HG03159 (cell line): ENCODE data around the gene PTGIS.

ENCODE experiments used
- ATAC-seq: cut with Tn5 transposase; IDR thresholded peaks from one replicate; pipeline ENCODE4 v1.9.1; 2021; ENCODE audit warnings: mild to moderate bottlenecking, moderate library complexity; ENCODE audit not compliant: unreplicated experiment

PTGIS gene

GRCh38 chr20:49532285-49532946 lies 35.5 kb downstream of the PTGIS start:
- ATAC-seq = no peak

- ATAC-seq = no peak
These were observed 38.5 kb downstream of the PTGIS start for GRCh38 chr20:49529470-49529869.

DNA sequence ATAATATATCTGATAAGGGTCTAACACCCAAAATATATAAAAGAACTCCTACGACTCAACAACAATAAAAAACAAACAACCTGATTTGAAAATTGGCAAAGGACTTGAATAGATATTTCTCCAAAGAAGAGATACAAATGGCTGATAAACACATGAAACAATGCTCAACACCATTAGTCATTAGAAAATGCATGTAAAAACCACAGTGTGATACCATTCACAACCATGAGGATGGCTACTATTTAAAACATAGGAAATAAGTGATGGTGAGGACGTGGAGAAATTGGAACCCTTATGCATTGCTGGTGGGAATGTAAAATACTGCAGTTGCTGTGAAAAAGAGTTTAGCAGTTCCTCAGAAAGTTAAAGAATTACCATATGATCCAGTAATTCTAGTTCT lies 41.4 kb downstream of the PTGIS start:
- ATAC-seq = no peak

DNA sequence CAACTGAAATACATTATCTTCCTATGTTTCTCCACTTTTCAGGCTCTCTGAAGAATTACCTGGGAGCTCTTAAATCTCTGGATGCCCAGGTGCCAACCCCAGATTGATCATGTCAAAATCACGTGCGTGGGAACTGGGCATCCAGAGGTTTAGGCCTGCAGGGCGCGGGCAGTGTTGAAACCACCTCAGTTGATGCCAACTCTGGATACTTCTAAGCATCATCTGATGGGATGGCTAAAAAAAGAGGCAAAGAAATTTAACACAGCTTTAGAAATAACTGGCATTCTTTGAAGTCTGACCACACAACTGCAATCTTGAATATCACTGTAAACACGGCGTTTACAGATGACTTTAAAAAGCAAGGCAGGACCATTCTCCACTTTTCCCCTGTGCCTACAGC lies 41.9 kb downstream of the PTGIS start:
- no peak for ATAC-seq

- no peak for ATAC-seq
These were observed 44.1 kb downstream of the PTGIS start for GRCh38 chr20:49523767-49524360.

DNA sequence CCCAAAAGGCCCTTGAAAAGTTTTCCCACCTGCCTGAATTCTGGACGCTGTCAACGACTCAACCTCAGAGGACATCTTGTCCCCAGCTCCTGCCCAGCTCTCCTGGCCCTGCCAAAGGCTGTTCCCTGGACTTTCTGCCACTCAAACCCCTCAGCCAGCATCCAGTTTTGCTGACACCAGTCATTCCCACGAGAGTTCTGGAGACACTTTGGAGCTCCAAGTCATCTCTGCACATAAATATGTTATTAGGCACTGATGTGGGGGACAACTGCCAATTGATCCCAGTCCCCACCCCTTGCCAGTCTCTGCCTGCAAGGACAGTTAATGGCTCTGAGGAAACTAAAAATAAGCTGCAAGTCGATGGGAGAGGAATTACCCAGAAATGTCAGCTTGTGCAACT lies 46.6 kb downstream of the PTGIS start:
- ATAC-seq = no peak

- no peak for ATAC-seq
These were observed 48.1 kb downstream of the PTGIS start for GRCh38 chr20:49519777-49520359.

GRCh38 chr20:49519212-49519712 lies 48.7 kb downstream of the PTGIS start:
- ATAC-seq = no peak

DNA sequence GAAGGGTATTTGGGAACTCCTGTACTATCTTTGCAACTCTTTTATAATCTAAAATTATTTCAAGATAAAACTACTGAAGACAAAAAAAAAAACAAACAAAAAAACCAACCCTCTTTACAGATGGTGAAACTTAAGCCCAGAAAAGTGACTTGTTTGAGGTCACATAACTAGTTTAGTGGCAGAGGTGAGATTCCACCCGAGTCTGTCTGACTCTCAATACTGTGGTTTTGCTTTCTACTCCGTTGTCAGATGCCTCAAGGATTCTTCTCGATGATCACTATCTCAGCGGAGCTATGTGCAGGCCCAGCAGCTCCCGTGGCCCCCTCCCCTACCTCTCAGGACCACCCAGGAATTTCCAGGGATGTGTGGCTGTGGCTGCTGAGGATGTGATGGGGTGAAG lies 49.4 kb downstream of the PTGIS start:
- no peak for ATAC-seq

GRCh38 chr20:49517805-49518100 lies 50.2 kb downstream of the PTGIS start:
- no peak for ATAC-seq

- no peak for ATAC-seq
These were observed 50.8 kb downstream of the PTGIS start for GRCh38 chr20:49516916-49517804.

DNA sequence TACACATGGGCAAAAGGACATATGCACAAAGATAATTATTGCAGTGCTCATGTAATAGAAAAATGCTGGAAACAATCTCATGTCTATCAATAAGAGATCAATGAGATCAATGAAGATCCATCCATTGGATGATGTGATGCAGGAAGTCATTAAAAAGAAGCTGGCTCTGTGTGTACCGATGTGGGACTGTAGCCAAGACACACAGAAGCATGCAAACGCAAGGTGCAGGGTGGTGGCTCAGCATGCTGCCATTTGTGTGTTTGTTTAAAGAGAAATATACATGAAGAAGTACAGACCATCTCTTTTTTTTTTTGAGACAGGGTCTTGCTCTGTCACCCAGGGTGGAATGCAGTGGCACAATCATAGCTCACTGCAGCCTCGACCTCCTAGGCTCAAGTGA lies 52.4 kb downstream of the PTGIS start:
- no peak for ATAC-seq

- no peak for ATAC-seq
These were observed 54.4 kb downstream of the PTGIS start for GRCh38 chr20:49513517-49513916.

DNA sequence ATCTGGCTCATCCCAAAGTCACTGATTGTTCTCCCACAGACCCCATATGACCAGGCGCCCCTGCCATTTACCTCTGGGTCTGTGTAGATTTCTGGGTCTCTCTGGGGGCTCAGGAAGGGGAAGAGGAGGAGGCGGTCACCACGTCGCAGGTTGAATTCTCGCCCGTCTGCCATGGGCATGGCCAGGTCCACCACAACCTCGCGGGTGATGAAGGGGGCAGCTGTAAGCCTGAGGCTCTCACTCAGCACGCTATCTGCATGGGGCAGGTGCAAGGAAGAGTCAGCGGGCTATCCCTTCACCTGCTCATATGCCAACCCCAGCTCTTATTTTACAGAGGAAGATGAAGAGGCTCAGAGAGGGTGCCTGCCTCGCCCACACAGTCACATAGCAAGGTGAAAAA lies 54.9 kb downstream of the PTGIS start:
- ATAC-seq = no peak

DNA sequence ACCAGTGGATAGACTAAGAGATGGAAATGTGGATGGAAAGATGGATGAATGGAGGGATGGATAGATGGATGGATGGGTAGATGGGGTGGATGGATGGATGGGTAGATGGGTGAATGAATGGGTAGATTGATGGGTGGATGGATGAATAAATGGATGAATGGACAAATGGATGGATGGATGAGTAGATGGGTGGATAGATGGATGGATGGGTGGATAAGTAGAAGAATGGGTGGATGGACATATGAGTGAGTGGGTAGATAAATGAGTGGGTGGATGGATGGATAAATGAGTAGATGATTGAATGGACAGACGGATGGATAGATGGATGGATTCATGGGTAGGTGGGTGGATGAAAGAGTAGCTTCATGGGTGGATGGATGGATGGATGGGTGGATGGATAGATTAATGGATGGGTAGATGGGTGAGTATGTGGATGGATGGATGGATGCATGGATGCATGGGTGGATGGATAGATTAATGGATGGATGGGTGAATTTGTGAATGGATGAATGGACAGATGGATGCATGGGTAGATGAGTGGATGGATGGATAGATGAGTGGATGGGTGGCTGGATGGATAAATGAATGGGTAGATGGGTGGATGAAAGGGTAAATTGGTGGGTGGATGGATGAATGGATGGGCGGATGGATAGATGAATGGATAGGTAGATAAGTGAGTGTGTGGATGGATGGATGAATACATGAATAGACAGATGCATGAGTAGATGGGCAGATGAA lies 56.0 kb downstream of the PTGIS start:
- ATAC-seq = no peak

GRCh38 chr20:49510562-49511122 lies 57.3 kb downstream of the PTGIS start:
- no peak for ATAC-seq

DNA sequence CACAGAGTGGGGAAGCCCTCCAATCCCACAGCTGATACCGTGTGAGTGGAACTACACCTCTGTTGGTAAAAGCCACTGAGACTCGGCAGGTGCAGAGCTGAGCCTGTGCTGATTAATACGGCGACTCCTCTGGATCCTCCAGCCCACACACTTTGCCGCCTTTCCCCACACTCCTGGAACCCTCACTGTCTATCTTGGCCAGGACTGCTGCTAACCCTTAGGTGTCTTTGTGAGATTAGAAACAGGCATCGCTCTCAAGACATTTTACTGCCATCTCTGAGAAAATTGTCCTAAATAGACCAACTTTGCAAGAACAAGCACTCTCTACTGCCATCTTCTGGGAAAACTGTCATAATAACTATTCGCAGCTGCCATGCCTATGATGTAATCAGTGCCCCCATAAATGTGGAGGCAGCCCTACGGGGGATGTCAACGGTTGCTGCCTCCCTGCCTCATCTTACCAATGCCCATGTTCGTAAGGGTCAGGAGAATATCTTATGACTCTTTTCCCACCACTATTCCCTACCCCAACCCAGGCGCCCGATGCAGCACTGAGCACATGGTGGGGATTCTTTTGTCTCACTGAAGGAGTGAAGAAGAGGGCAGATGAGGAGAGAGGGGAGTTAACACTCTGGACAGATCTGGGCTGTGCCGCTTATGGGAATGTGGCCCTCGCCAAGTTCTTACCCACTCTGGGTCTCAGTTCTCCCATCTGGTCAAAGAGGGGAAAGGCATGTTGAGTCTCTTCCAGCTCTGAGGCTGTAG lies 59.3 kb downstream of the PTGIS start:
- ATAC-seq = no peak

DNA sequence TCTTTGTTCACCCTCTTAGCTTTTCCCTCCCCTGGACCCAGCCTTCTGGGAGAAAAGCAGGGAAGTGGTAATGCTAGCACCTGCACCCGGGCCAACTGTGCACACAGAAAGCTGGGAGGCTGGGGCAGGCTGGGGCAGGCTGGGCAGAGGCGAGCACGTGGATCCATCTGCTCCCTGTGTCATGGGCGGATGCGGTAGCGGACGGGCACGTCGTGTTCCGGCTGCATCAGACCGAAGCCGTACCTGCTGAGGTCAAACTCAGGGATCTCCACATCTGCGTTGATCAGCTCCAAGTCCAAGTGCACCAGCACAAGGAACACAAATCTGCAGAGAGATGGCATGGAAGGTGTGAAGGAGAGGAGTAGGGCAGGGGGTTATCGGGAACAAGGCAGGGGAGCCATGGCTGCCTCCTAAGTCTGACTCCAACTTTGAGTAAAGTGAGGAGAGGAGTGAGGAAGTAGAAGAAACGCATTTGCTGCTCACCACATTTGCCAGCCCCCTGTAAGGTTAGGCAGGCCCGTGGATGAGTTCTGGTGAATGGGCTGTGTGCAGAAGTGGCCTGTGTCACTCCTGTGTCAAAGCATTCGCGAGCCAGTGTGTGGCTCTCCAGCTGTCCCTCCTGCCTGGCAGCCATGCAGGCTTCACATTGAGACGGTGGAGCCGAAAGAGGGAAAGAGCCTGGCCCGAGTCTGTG lies 60.0 kb downstream of the PTGIS start:
- ATAC-seq = no peak

DNA sequence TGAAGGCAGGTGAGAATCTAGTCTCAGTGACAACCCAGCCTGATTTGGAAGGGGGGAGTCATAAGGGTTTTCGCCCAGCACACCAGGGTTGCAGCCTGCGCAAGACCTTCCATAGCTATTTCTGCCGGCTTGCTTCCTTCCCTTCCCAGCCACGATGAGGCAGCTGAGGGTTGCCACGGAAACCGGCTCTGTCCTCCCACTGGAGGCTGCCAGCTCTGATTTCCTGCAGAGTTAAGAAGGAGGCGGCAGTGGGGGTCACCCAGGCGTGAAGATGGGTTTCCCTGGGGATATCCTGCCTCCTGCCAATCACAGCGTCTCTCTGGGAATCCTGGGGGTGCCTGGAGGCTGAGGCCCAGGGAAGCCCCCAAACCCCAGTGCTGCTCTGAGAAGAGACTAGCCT lies 62.4 kb downstream of the PTGIS start:
- ATAC-seq = no peak
